ENCODE data around the gene IRS2.

IRS2 gene

DNA sequence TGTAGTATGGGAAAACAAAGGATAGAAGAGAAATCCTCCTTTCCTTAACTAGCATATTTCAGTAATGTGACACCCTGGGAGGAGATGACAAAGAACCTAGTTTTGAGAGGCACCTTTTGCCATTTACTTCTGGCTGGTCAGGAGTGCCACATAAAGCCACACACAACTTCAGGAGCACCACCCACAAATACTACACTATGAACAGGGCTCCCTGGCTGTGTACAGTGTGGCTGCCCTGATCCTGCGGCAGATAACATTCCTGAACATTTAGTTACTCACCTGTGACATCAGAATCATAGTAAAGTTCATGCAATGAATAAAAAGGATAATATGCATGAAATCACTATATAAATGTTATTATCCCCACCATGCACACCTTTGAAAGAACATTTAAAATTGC, 17.4 kb upstream of the IRS2 start:
- DNase-seq (ENCODE audit: low read depth in 2 of 2): no peak

DNA sequence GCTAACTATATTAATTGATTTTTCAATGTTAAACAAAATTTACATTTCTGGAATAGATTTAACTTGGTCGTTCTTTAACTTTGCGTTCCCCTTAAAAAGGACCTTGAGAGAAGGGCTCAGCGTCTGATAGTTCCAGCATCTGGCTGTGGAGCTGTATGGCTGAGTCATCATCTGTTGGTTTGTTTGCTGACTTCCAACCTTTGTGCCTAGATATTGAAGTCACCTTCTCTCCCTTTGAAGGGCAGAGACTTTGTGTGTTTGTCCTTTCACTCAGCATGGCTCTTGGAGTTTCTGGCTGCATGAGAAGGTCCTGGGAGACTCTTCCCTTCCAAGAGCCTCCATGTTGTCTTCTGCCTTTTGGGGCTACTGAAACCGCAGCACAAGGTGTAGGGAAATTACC, 16.6 kb upstream of the IRS2 start:
- DNase-seq (ENCODE audit: low read depth in 2 of 2): no peak

DNA sequence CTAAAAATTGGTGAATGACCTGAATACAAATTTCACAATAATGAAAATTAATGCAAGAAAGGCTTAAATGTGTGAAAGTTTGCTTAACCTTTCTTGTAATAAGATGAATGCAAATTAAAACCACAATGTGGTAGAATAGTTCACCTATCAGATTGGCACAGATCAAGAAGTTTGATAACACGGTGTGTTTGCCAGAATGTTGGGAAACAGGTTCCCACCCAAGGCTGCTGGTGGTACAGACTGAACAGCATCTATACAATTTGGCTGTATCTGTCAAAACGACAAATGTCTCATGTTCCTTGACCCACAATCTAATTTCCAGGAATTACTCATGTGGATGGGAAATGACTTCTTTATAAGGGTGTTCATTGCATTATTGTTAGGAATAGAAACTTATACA, 8.6 kb upstream of the IRS2 start:
- DNase-seq (ENCODE audit: low read depth in 2 of 2): no peak

DNA sequence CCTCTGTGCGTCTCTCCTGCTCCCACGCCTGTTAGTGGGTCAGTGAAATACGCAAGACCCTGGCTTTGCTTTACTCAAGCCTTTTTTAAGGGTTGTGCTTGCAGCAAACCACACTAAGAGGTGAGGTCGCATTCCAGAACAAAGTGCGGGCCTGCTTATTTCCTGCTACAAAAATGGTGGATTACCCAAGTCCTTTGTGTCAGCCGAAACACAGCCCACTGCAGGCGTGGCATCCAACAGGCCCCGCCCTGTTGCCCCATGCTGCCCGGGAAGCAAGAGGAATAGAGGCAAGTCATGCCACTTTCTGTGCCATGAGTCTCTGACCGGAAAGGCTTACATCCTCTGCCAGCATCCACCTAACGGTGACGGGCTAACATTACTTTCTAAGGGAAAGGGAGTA, 7.7 kb upstream of the IRS2 start:
- DNase-seq (ENCODE audit: low read depth in 2 of 2): no peak

DNA sequence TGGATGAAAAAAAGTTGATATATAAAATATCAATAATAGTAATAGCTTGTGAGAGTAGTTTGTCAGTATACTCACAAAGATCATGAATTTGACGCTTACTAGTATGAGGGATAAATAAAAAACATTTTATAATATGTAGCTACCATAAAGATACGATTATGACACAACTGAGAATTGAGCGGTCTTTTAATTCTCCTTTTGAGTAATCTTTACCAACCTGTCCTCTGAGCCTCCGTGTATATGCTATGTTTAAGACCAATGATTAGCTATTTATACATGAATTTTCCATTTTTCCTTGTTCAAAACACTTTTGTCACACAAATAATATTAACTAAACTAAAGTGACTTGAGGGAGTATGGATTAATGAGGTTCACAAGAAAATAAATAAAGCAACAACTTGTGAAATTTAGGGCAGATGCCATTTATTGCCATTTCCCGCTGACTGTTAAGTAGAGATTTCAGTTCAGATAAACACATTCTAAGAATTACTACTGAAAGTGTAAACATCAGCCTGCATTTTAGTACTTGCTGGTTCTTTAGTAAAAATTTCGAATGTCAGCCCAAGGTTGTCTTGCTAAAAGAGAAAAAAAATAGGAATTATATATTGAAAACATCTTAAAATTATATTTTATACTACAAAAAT, 6.2 kb upstream of the IRS2 start:
- DNase-seq (ENCODE audit: low read depth in 2 of 2): no peak

DNA sequence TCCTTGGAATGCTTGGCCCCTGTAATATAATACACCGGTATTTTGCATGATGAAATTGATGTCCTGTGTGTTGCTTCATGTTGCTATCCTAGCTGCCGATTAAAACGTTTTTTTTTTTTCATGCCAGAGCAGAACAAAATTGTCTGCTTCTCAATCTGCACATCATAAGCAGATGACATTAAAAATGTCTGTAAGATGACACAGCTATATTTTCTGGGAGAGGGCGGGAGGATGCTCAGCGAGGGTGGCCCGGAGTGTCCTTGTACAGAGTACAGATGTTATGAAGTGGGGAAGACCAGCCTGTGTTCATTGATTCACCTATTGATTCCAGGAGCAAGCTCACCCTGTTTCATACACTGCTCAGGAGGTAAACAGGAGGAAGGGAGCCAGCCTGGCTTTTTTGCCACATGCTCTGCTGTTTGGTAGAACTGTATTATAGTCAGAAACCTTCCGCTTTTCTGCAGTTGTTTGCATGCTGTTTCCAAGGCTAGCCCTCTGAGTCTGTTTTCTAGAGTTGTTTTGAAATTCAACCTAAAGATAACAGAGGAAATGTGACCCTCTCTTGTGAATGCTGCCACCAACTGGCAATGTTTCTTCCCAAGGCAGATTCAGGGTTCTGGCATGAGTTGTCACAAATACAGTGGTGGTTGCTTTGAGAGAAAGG, 4.7 kb upstream of the IRS2 start:
- no peak for DNase-seq (ENCODE audit: low read depth in 2 of 2)

DNA sequence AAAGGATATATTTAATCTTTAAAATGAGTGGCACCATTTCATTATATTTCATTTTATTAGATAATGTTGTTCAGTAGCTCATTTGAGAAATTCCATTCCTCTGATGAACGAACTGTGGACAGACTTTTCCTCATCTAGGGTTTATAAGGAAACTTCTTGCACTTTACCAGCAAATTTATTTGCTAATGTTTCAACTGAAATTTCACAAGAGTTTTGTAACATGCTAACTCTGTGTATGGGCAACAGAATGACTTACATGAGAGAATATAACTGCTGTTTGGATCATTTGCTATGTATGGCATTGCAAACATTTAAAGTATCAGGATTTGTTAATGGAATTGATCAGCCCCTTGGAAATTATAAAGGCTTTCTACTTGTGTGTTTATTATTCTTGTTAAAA, 3.7 kb upstream of the IRS2 start:
- no peak for DNase-seq (ENCODE audit: low read depth in 2 of 2)

DNA sequence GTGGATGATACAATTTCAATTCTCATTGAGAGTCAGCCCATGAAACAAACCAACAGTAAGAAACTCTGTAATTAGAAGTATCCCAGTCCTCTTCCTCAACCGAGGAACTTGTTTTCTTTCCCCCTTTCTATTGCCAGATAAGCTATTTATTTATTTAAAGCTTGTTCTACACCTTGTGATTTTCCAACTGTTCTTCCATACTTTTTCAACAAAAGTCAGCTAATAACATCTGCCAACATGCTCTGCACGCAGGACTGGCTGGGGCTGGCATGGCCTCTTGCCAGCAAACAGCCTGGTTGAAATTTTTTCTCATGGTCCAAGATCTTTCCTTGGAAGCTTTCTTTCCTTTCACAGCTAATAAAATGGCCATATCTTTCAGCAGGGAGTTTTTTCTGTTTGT, 2.9 kb upstream of the IRS2 start:
- no peak for DNase-seq (ENCODE audit: low read depth in 2 of 2)

DNA sequence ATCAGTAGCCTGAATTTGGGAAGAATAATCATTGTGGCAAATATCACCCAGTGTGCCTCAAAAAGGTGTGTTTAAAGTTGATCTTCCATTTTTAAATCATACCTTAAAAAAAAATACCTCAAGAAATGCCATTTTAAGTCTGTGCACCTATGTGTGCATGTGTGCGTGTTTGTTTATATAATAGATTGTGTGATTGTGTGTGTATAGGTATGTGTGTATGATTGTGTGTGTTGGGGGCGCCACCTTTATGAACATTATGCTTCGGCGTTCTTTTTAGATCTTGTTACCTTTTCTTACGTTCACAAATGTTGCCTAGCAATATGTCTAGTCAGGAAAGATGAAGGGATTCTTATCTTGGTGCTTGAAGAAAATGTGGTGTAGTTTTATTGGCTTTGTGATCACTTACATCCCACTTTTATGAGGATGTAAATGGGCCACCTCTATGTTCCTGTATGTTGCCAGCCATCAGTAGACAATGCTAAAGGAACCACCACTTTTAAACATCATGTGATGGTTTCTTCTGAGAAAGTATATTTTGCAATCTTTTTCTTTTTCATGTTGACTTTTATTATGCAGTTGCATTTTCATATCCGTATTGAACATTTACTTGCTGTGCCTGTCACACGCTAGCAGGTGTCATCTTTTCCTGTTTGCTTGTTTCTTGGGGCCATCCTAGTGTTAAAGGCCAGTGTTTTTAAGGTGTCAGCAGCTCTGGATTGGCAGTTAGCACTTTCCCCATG, 2.2 kb upstream of the IRS2 start:
- DNase-seq (ENCODE audit: low read depth in 2 of 2): no peak

DNA sequence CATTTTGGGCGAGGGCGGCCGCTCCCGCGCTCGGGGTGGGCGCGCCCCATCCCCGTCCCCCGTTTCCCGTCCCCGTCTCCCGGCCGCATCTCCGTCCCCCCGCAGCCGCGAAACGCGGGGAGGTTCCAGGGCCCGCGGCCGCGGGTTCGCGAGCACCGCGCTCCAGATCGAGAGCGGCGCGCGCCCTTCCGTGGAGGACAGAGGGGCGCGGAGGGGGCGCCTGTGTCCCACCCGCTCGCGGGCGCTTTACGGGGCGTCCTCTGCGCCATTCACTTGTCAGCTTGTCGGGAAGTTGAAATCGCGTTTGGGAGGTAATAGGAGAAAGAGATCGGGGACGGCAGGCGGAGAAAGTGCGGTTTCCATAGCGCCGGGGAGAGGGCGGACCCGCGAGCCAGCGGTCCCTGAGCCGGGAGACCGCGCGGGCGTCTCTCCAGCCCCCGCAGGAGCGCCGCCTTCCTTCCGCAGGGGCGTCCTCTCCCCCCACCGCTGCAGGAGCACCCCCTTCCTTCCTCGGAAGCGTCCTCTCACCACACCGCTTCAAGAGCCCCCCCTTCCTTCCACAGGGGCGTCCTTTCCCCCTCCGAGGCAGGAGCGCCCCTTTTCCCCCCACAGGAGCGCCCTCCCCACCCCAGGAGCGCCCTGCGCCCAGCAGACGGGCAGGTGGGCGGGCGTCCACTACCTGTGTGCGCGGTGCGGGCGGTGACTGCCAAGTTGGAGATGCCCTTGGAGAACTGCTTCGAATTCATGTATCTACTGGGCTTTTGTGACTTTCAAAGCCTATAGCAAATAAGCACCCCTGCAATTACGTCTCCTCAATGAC, 962 bp upstream of the IRS2 start:
- DNase-seq (ENCODE audit: low read depth in 2 of 2): no peak

DNA sequence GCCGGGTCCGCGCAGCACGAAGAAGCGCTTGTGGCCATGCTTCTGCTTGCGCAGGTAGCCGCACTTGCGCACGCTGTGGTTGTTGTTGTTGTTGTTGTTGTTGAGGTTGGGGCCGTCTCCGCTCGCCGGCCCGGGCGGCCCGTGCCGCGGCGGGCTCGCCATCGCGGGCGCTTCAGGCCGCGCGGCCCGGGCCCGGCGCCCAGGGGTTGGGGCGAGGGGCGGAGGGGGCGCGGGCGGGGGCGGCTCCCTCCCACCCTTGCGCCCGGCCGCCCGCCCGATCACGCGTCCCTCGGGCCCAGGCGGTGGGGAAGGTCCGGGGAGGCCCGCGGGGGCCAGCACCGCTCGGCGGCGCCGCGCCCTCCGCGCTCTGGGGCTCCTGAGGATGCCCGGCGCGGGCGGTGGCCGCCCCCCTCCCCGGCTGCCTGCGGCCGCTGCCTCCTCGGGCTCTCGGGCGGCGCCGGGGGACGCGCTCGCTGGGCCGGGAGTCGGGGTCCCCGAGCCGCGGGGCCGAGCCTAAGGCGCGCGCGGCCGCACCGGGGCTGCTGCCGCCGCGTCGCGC, 412 bp downstream of the IRS2 start:
- DNase-seq (ENCODE audit: low read depth in 2 of 2): no peak

DNA sequence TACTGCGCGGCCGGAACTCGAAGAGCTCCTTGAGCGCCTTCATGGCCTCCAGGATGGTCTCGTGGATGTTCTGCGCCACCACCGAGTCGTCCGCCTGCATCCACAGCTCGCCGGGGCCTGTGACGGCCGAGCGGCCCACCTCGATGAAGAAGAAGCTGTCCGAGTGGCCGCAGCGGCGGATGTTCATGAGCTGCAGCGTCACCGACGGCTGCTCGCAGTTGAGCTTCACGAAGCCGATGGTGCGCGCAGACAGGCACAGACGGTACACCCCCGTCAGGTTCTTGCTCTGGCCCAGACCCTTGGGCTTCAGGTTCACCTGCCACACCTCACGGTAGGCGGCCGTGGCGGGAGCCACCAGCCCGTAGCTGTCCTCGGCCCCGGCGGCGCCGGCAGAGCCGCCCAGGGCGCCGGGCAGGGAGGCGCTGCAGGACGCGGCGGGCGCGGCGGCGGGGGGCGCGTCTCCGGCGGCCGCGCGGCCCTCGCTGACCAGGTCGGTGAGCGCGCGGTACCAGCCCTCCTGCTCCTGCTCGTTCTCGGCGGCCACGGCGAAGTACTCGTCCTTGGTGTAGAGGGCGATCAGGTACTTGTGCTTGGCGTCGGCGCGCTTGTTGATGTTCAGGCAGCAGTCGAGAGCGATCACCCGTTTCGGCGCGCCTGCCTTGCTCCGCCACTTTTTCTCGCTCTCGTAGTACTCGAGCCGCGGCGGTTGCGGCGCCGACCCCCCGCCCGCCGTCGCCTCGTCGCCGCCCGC, 1.1 kb downstream of the IRS2 start:
- DNase-seq (ENCODE audit: low read depth in 2 of 2): peak in 1 of 2 donors; percentile 15

DNA sequence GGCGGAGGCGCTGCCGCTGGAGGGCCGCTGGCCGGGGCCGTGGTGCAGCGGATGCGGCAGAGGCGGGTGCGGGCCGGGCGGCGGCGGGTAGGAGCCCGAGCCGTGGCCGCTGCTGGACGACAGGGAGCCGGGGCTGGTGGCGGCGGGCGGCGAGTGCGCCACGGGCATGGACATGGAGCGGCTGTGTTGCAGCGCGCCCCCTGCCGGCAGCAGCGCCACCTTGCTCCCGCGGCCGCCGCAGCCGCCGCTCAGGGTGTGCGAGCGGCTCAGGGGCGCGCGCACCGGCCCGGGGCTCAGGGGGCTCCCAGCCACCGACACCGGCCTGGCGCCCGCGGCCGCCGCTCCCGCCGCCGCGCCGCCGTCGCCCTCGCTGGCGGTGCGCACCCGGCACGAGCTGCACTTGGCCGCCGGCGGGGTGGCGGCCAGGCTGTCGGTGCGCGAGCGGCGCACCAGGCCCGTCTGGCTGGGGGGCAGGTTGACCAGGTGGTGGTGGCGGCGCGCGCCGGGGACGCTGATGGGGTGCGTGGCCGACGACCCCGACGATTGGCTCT, 1.7 kb downstream of the IRS2 start:
- DNase-seq (ENCODE audit: low read depth in 2 of 2): peak in 1 of 2 donors; percentile 58

DNA sequence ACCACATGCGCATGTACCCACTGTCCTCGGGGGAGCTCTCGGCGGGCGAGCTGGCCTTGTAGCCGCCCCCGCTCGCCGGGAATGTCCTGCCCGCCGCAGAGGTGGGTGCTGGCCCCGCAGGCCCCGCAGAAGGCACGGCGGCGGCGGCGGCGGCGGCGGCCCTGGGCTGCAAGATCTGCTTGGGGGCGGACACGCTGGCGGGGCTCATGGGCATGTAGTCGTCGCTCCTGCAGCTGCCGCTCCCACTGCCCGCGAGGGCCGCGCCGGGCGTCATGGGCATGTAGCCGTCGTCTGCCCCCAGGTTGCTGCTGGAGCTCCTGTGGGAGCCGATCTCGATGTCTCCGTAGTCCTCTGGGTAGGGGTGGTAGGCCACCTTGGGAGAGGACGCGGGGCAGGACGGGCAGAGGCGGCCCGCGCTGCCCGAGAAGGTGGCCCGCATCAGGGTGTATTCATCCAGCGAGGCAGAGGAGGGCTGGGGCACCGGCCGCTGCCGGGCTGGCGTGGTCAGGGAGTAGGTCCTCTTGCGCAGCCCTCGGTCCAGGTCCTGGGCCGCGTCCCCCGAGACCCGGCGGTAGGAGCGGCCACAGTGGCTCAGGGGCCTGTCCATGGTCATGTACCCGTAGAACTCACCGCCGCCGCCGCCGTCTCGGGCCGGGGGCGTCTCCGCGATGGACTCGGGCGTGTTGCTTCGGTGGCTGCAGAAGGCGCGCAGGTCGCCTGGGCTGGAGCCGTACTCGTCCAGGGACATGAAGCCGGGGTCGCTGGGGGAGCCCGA, 2.4 kb downstream of the IRS2 start:
- no peak for DNase-seq (ENCODE audit: low read depth in 2 of 2)

DNA sequence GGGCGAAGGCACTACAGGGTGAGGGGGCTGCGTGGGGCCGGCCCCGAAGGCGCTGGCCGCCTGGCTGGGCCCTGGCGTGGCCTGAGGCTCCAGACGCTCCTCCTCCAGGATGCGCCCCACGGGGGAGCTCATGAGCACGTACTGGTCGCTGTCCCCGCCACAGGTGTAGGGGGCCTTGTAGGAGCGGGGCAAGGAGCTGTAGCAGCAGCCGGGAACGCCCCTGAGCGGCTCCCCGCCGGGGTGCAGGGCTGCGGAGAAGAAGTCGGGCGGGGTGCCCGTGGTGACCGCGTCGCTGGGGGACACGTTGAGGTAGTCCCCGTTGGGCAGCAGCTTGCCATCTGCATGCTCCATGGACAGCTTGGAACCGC, 3.0 kb downstream of the IRS2 start:
- DNase-seq (ENCODE audit: low read depth in 2 of 2): no peak

DNA sequence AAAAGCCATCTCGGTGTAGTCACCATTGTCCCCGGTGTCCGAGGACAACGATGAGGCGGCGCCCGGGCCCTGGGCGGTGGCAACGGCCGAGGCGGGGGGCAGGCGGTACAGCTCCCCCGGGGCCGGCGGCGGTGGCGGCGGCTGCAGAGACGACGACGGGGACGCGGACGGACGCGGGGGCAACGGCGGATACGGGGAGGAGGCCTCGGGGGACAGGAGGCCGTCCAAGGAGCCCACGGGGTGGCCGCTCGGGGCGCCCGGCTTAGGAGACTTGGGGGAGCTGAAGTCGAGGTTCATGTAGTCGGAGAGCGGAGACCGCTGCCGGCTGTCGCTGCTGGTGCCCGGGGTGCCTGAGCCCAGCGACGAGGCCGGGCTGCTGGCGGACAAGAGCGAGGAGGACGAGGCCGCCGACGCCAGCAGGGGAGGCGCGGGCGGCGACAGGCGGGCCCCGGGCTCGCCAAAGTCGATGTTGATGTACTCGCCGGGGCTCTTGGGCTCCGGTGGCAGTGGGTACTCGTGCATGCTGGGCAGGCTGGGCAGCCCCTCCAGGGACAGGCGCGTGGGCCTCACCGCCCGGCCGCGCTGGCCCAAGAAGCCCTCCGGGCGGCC, 3.5 kb downstream of the IRS2 start:
- DNase-seq (ENCODE audit: low read depth in 2 of 2): no peak

DNA sequence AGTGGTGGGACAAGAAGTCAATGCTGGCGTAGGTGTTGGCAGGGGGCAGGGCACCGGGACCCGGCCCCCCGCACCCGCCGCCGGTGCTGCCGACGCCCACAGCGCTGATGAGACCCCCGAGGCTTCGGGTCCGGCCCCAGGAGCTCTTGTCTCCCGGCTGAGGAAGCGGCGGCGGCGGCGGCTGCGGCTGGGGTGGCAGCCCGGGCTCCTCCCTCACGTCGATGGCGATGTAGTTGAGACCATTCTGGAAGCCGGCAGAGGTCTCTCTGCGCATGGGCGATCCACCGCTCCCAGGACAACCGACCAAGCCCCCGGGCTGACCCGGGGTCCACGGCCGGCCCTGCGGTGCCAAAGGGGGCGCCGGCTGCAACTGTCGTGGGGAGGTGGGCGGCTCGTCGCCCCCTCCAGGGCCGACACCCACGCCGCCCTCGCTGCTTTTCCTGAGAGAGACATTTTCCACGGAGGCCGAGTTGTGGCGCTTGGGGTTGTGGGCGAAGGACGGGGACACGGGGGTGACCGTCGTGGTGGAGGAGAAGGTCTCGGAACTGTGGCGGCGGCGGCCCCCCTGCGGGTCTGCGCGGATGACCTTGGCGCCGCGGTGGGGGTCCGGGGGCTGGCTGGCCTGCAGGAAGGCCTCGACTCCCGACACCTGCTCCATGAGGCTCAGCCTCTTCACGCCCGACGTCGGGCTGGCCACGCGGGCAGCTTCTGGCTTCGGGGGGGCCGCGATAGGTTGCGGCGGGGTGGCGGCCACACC, 4.1 kb downstream of the IRS2 start:
- no peak for DNase-seq (ENCODE audit: low read depth in 2 of 2)

DNA sequence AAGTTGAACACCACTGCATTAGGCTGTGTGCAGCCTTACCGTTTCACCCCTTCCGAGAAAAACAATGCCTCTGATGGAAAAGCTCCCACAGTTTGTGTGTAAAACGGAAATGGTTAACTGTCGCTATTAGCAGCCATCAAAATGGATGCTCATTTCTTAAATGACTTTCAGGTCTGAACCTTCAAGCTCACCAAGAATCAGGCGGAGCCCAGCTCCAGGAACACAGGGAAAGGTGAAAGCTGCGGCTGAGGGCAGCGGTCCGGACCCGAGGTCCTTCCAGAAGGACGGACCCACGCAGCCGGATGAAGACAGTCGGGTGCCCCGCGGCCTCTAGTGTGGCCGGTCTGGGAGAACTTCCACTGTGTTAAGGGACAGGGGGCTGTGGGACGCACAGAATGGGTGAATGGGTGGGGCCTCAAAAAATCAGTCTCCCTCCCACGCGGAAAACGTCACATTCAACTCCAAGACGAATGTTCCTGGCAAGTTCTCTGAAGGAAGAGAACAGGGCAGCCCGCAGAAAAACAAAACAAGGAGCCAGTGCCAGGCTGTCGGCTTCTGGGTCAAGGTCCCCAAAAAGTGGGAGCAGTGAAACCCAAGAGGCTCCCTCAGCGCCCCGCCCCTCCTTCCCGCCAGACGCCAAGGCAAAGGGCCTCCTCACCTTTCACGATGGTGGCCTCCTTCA, 4.9 kb downstream of the IRS2 start:
- no peak for DNase-seq (ENCODE audit: low read depth in 2 of 2)

Measured in stimulated activated CD8-positive, alpha-beta memory T cell treated with anti-CD3 and anti-CD28 coated beads, Interleukin-15, amount 100 ng/mL, for 48 hours (primary cell).